KBM-7 (cell line): ENCODE measurements around the gene SNX6.
A peak's percentile ranks its signal among the peaks of the same experiment; 100 is the strongest.
"Not testable (repeated sequence)": the region's sequence is repeated elsewhere in the genome, so short reads cannot be mapped to it uniquely, and the experiment has no call there.

ENCODE experiments used
- DNase-seq: peaks from one replicate; pipeline ENCODE4 v3.0.0-alpha.2; 2015
- in situ Hi-C: fragments of 300-500 bp; cut with MboI; formaldehyde crosslinking; loops from 2 replicates; pipeline ENCODE4 v1.14.3; 2020; ENCODE audit warnings: low sequenced_read_pairs, low pct_unique_long_range_greater_than_20kb, mixed read lengths

The SNX6 gene

GRCh38 chr14:34592623-34593022 is 37.3 kb downstream of the SNX6 start:
- no peak for DNase-seq
- in situ Hi-C loops = no loop called here

- DNase-seq = no peak
- in situ Hi-C loops = no loop called here
Measured at GRCh38 chr14:34583525-34583924, 46.4 kb downstream of the SNX6 start.

- no peak for DNase-seq
- in situ Hi-C loops = no loop called here
Measured at GRCh38 chr14:34582117-34582680, 47.7 kb downstream of the SNX6 start.

- DNase-seq = no peak
- in situ Hi-C loops = no loop called here
Measured at GRCh38 chr14:34580381-34580780, 49.6 kb downstream of the SNX6 start.

- DNase-seq = no peak
- in situ Hi-C loops = no loop called here
Measured at GRCh38 chr14:34571771-34572170, 58.2 kb downstream of the SNX6 start.

GRCh38 chr14:34569750-34570149 is 60.2 kb downstream of the SNX6 start:
- no peak for DNase-seq
- in situ Hi-C loops = no loop called here

- DNase-seq = no peak
- in situ Hi-C loops = no loop called here
Measured at GRCh38 chr14:34568803-34569202, 61.1 kb downstream of the SNX6 start.

GRCh38 chr14:34562776-34563150 is 67.2 kb downstream of the SNX6 start:
- no peak for DNase-seq
- in situ Hi-C loops = no loop called here

GRCh38 chr14:34562037-34562775 is 67.7 kb downstream of the SNX6 start:
- DNase-seq, in situ Hi-C loops: not testable (repeated sequence)

GRCh38 chr14:34556498-34556829 is 73.5 kb downstream of the SNX6 start:
- DNase-seq, in situ Hi-C loops: not testable (repeated sequence)

- DNase-seq, in situ Hi-C loops: not testable (repeated sequence)
Measured at GRCh38 chr14:34555583-34556497, 74.1 kb downstream of the SNX6 start.

- in situ Hi-C loops = no loop called here
- DNase-seq = no peak
Measured at GRCh38 chr14:34554540-34555250, 75.3 kb downstream of the SNX6 start.

- DNase-seq, in situ Hi-C loops: not testable (repeated sequence)
Measured at GRCh38 chr14:34549276-34549966, 80.5 kb downstream of the SNX6 start.

GRCh38 chr14:34548472-34548981 is 81.4 kb downstream of the SNX6 start:
- peak; percentile 23 for DNase-seq
- in situ Hi-C loops = no loop called here

GRCh38 chr14:34547136-34547520 is 82.8 kb downstream of the SNX6 start:
- in situ Hi-C loops, DNase-seq: not testable (repeated sequence)

GRCh38 chr14:34546272-34547135 is 83.4 kb downstream of the SNX6 start:
- DNase-seq, in situ Hi-C loops: not testable (repeated sequence)

- in situ Hi-C loops, DNase-seq: not testable (repeated sequence)
Measured at GRCh38 chr14:34540181-34541059, 89.5 kb downstream of the SNX6 start.
